ENCODE measurements around the gene B4GALNT4. TPM values are rescaled to one million over a fixed set of nuclear protein-coding genes. Genes with fewer than 3 reads are reported as not detected.
"Not testable (repeated sequence)": the region's sequence is repeated elsewhere in the genome, so short reads cannot be mapped to it uniquely, and the experiment has no call there.

The B4GALNT4 gene
- total RNA-seq, 4 donors from 2014 or later = not detected

DNA sequence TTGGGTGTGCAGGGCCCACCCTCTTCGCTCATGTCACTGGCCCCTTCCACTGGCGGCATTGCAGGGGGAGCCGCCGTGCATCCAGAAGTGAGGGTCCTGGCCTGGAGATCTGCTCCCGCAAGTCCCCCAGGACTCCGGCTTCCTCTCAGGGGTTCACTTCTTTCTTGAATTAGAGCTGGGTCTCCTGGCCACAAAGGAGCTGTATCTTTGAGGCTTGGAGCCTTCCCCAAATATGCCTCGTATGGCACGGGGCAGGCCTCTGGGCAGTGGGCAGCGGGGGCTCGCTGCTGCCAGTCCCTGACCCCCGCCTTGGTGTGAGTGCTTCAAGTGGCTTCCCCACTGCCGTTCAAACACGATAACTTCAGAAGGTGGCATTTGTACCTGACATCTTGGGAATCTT is 41.3 kb upstream of the B4GALNT4 start:
- H3K9me3 ChIP-seq = no peaks in the 10 kb centered on the region
- no peaks in the 10 kb centered on the region for H3K36me3 ChIP-seq
- ATAC-seq = no peak
- no peak overlapping the region for H3K4me3 ChIP-seq
- intact Hi-C loops (cut with DNase I; ENCODE audit: low total_unique reads) = no loop called here
- no peak for TF ChIP-seq POLR2A (IDR thresholded peaks at IDR 0.05)
- TF ChIP-seq, protein P1, sequence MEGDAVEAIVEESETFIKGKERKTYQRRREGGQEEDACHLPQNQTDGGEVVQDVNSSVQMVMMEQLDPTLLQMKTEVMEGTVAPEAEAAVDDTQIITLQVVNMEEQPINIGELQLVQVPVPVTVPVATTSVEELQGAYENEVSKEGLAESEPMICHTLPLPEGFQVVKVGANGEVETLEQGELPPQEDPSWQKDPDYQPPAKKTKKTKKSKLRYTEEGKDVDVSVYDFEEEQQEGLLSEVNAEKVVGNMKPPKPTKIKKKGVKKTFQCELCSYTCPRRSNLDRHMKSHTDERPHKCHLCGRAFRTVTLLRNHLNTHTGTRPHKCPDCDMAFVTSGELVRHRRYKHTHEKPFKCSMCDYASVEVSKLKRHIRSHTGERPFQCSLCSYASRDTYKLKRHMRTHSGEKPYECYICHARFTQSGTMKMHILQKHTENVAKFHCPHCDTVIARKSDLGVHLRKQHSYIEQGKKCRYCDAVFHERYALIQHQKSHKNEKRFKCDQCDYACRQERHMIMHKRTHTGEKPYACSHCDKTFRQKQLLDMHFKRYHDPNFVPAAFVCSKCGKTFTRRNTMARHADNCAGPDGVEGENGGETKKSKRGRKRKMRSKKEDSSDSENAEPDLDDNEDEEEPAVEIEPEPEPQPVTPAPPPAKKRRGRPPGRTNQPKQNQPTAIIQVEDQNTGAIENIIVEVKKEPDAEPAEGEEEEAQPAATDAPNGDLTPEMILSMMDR (IDR thresholded peaks at IDR 0.05 in 4 of 5, conservative IDR thresholded peaks at IDR 0.05 in 1 of 5) = no peak
- H3K4me1 ChIP-seq = peaks cover 18 to 33% of the 10 kb centered on the region in 2 donors
- no peaks in the 10 kb centered on the region for H3K27me3 ChIP-seq
- no peak for DNase-seq
- in situ Hi-C loops (cut with MboI; ENCODE audit: low sequenced_read_pairs in 4 of 4) = no loop called here
- peak overlapping the region; percentile 79 to 89 (median 84) for H3K27ac ChIP-seq

DNA sequence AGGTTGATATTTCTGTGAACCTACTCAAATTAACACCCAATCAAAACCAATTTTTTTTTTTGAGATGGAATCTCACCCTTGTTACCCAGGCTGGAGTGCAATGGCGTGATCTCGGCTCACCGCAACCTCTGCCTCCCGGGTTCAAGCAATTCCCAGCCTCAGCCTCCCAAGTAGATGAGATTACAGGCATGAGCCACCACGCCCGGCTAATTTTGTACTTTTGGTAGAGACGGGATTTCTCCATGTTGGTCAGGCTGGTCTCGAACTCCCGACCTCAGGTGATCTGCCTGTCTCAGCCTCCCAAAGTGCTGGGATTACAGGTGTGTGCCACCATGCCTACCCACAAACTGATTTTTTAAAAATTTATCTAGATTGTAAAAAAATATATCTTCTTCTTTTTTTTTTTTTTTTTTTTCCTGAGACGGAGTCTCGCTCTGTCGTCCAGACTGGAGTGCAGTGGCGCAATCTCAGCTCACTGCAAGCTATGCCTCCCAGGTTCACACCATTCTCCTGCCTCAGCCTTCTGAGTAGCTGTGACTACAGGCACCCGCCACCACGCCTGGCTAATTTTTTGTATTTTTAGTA is 40.7 kb upstream of the B4GALNT4 start:
- intact Hi-C loops (cut with DNase I; ENCODE audit: low total_unique reads); in situ Hi-C loops (cut with MboI; ENCODE audit: low sequenced_read_pairs in 4 of 4): not testable (repeated sequence)
- H3K4me1 ChIP-seq = peaks cover 18 to 33% of the 10 kb centered on the region in 2 donors

DNA sequence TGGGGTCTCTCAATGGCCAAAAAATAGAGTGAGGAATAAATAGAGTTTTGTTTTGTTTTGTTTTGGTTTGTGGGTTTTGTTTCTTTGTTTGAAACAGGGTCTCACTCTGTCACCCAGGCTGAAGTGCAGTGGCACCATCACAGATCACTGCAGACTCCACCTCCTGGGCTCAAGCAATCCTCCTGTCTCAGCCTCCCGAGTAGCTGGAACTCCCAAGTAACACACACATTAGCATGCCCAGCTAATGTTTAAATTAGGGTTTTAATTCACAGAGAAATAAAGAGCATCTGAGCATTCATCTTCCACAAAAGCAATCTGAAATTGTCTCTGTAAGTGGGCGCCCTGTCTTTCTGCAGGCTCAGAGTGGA is 39.4 kb upstream of the B4GALNT4 start:
- H3K4me1 ChIP-seq = peaks cover 15 to 27% of the 10 kb centered on the region in 2 donors
- no peak for DNase-seq
- intact Hi-C loops (cut with DNase I; ENCODE audit: low total_unique reads) = no loop called here
- TF ChIP-seq, protein P1 (IDR thresholded peaks at IDR 0.05 in 4 of 5, conservative IDR thresholded peaks at IDR 0.05 in 1 of 5) = no peak
- no peak for TF ChIP-seq POLR2A (IDR thresholded peaks at IDR 0.05)
- peaks cover 0 to 4% (median 0%) of the 10 kb centered on the region in 3 donors for H3K27me3 ChIP-seq
- no peaks in the 10 kb centered on the region for H3K9me3 ChIP-seq
- in situ Hi-C loops (cut with MboI; ENCODE audit: low sequenced_read_pairs in 4 of 4) = no loop called here
- no peak for ATAC-seq
- H3K27ac ChIP-seq = no peak overlapping the region
- H3K36me3 ChIP-seq = no peaks in the 10 kb centered on the region
- H3K4me3 ChIP-seq = no peak overlapping the region

More for the DNA sequence above, 40.7 kb upstream of the B4GALNT4 start:
- H3K4me3 ChIP-seq, DNase-seq, H3K9me3 ChIP-seq, ATAC-seq, H3K27me3 ChIP-seq, H3K36me3 ChIP-seq: not testable (repeated sequence)
- peak overlapping the region in 1 of 4 donors; percentile 79 for H3K27ac ChIP-seq

DNA sequence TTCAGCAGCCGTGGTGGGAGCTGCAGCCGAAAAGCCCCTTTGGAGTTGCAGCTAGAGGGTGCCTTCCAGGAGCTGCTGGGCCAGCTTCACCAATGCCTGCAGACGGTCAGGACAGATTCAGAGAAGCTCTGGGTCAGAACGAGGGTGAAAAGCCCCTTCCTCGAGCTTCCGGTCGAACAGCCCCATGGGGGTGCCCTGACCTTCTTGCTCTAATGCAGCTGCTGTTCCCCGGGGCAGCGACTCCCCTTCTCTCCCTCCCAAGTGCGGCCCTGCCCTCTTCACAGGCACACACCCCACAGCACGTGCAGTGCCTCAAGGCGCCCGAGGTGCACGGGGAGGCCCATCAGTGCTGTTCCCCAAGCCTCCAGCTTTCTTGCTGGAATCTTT is 39.0 kb upstream of the B4GALNT4 start:
- no peak for DNase-seq
- in situ Hi-C loops (cut with MboI; ENCODE audit: low sequenced_read_pairs in 4 of 4) = no loop called here

DNA sequence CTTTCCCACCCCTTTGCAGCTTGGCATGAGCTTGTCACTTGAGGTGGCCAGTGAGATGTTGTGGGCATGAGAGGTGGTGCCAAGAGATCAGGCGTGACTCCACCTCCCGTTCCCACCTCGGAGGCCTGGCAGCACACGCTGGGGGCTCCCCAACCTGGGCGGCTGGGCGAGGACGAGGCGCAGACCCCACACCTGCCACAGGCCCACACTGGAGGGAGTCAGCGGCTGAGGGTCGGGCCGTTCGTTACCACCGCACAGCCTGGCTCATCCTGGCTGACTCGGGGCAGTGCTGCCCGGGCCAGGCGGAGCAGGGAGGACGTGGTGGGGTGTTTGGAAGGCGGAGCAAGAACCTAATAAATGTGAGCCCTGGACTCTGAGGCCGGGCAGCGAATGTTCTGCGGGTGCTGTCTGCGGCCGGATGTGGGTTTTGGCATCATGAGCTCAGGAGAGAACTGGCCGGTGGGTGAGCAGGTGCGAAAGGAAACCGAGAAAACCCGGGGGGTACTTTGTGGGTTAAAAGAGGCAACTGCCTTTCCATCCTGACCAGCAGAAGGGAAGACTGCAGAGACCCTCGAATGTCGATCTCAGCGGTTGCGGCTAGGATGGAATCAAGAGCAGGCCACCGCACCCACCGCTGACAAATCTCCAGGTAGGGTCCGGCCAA is 38.5 kb upstream of the B4GALNT4 start:
- intact Hi-C loops (cut with DNase I; ENCODE audit: low total_unique reads) (no loop called here), in situ Hi-C loops (cut with MboI; ENCODE audit: low sequenced_read_pairs in 4 of 4) (no loop called here)
- no peaks in the 10 kb centered on the region for H3K9me3 ChIP-seq
- TF ChIP-seq, protein P1 (IDR thresholded peaks at IDR 0.05 in 4 of 5, conservative IDR thresholded peaks at IDR 0.05 in 1 of 5) = no peak
- no peak for TF ChIP-seq POLR2A (IDR thresholded peaks at IDR 0.05)
- no peak overlapping the region for H3K4me3 ChIP-seq
- H3K27ac ChIP-seq = no peak overlapping the region
- peaks cover 16 to 27% of the 10 kb centered on the region in 2 donors for H3K4me1 ChIP-seq
- peaks cover 0 to 4% (median 0%) of the 10 kb centered on the region in 3 donors for H3K27me3 ChIP-seq
- no peak for ATAC-seq
- H3K36me3 ChIP-seq = no peaks in the 10 kb centered on the region
- no peak for DNase-seq

More for the DNA sequence above, 39.0 kb upstream of the B4GALNT4 start:
- Histone ChIP-seq H3K36me3 (no peaks in the 10 kb centered on the region), H3K9me3 (no peaks in the 10 kb centered on the region), H3K27ac (no peak overlapping the region), H3K27me3 (peaks cover 0 to 4% (median 0%) of the 10 kb centered on the region in 3 donors), H3K4me3 (no peak overlapping the region), H3K4me1 (peaks cover 16 to 27% of the 10 kb centered on the region in 2 donors)
- ATAC-seq = no peak
- no peak for TF ChIP-seq POLR2A (IDR thresholded peaks at IDR 0.05)
- TF ChIP-seq, protein P1 (IDR thresholded peaks at IDR 0.05 in 4 of 5, conservative IDR thresholded peaks at IDR 0.05 in 1 of 5) = no peak
- intact Hi-C loops (cut with DNase I; ENCODE audit: low total_unique reads) = no loop called here

Measured in gastrocnemius medialis (tissue), 4 donors.